ENCODE measurements around the gene FOXD1.
A peak's percentile ranks its signal among the peaks of the same experiment; 100 is the strongest.

The FOXD1 gene

GRCh38 chr5:73448463-73449136 is at the start of gene FOXD1:
FOXD1 (minus strand) TSS chr5:73448777; CDS start chr5:73448362, 415 bp downstream.
- no peak for TF ChIP-seq CTCF (IDR thresholded peaks at IDR 0.05; ENCODE audit: low read depth, low read length)
- peak within 1 kb of the TSS; percentile 78 for H3K27ac ChIP-seq
- peaks cover 10% of the 10 kb centered on the region for H3K27me3 ChIP-seq (ENCODE audit: insufficient read depth, low read depth, severe bottlenecking)
- H3K4me3 ChIP-seq (ENCODE audit: low read depth, low read length): peak within 1 kb of the TSS; percentile 66
- H3K9me3 ChIP-seq (ENCODE audit: severe bottlenecking): no peaks in the 10 kb centered on the region
- DNase-seq: peak; percentile 97
- peaks cover 8% of the 10 kb centered on the region for H3K36me3 ChIP-seq

GRCh38 chr5:73497497-73498056 is 49.0 kb upstream of the FOXD1 start:
- Histone ChIP-seq H3K27me3 (ENCODE audit: insufficient read depth, low read depth, severe bottlenecking) (no peaks in the 10 kb centered on the region), H3K27ac (peak overlapping the region; percentile 91), H3K9me3 (ENCODE audit: severe bottlenecking) (no peaks in the 10 kb centered on the region), H3K36me3 (peaks cover 38% of the 10 kb centered on the region), H3K4me3 (ENCODE audit: low read depth, low read length) (peak overlapping the region; percentile 98)
- TF ChIP-seq CTCF (IDR thresholded peaks at IDR 0.05; ENCODE audit: low read depth, low read length): no peak
- DNase-seq: no peak

- peak overlapping the region; percentile 98 for H3K4me3 ChIP-seq (ENCODE audit: low read depth, low read length)
- DNase-seq: no peak
- no peaks in the 10 kb centered on the region for H3K27me3 ChIP-seq (ENCODE audit: insufficient read depth, low read depth, severe bottlenecking)
- TF ChIP-seq CTCF (IDR thresholded peaks at IDR 0.05; ENCODE audit: low read depth, low read length): no peak
- no peaks in the 10 kb centered on the region for H3K9me3 ChIP-seq (ENCODE audit: severe bottlenecking)
- H3K36me3 ChIP-seq: peaks cover 32% of the 10 kb centered on the region
- peak overlapping the region; percentile 91 for H3K27ac ChIP-seq
Observed at GRCh38 chr5:73496984-73497457, 48.4 kb upstream of the FOXD1 start.

- no peak for DNase-seq
- Histone ChIP-seq H3K27ac (no peak overlapping the region), H3K9me3 (ENCODE audit: severe bottlenecking) (no peaks in the 10 kb centered on the region), H3K4me3 (ENCODE audit: low read depth, low read length) (no peak overlapping the region), H3K27me3 (ENCODE audit: insufficient read depth, low read depth, severe bottlenecking) (no peaks in the 10 kb centered on the region), H3K36me3 (peaks cover 22% of the 10 kb centered on the region)
- TF ChIP-seq CTCF (IDR thresholded peaks at IDR 0.05; ENCODE audit: low read depth, low read length): no peak
Observed at GRCh38 chr5:73495772-73496335, 47.3 kb upstream of the FOXD1 start.

GRCh38 chr5:73494721-73495120 is 46.1 kb upstream of the FOXD1 start:
- Histone ChIP-seq H3K27ac (no peak overlapping the region), H3K4me3 (ENCODE audit: low read depth, low read length) (no peak overlapping the region), H3K27me3 (ENCODE audit: insufficient read depth, low read depth, severe bottlenecking) (no peaks in the 10 kb centered on the region), H3K36me3 (peaks cover 11% of the 10 kb centered on the region), H3K9me3 (ENCODE audit: severe bottlenecking) (no peaks in the 10 kb centered on the region)
- TF ChIP-seq CTCF (IDR thresholded peaks at IDR 0.05; ENCODE audit: low read depth, low read length): no peak
- no peak for DNase-seq
